T-helper 1 cell (primary cell): ENCODE data around the gene RPGR.

Experiments
- DNase-seq, 5 donors: peaks; one replicate each; pipeline ENCODE4 v3.0.0-alpha.2; 2012 to 2020

Gene RPGR

DNA sequence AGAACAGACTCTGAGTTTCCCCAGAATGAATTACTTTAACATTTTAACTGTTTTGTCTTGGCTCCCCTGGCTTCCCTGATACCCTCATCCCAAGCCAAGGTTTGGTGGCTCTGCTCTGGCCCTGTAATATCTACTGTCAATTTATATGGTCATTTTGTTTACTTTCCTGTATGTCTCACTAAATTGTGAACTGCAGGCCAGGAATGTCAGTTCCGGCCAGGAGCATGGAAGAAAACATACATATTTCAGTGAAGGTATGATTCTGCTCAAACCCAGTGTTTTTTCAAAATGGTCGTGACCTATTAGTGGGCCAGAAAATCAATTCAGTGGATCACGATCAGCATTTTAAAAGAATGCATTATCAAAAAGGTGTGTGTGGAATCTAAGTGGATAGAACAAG is 1.2 kb downstream of the RPGR start:
- no peak for DNase-seq

DNA sequence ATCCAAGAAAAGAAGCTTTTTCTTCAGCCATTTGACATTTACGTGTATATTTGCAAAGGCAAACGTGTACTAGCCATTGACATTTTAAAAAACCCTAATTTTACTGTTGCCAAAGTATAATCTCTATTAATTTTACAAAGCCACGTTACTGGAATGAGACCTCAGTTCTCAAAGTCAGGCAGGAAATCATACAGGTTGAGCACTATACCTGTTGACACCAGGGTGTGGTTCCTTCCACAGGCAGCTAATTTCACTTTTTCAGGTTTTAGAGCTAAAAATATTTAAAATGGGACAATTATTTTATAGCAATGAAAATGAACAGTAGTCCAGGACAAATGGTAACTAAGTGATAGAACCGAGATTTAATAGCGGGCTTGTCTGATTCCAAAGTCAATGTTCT is 6.5 kb downstream of the RPGR start:
- no peak for DNase-seq

DNA sequence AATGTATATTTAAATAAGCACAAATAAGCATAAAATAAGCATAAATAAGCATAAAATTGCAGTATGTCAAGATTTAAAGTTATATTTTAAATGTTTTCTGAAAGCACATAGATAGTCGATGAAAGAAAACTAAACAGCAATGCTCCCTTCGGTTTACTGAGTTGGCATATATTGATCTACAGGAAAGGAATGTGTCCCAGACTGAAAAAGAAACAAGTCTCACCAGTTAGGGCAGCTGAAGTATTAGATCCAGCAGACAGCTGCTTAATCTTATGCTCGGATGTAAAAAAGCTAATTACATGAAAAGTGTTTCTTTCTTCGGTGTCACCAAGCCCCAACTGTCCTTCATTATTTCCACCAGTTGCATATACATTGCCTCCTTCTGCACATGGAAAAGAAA is 8.7 kb downstream of the RPGR start:
- no peak for DNase-seq

DNA sequence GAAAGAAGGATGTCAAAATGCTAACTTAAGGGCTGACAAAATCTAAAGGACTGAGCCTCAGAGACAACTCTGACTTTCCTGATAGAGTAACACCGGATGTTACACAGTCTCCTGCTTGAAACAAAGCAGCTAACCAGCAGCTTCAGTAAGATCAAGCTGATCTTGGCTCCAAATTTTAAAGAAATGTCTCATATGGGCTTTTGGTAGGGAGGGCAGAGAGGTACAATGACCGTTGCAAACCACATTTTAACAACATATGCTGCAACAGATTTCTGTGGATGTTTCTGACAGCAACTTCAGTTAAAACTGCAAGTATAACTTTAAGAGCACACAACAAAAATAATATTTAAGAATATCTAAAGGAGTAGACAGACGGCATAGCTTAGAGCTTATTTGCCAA is 9.1 kb downstream of the RPGR start:
- no peak for DNase-seq

DNA sequence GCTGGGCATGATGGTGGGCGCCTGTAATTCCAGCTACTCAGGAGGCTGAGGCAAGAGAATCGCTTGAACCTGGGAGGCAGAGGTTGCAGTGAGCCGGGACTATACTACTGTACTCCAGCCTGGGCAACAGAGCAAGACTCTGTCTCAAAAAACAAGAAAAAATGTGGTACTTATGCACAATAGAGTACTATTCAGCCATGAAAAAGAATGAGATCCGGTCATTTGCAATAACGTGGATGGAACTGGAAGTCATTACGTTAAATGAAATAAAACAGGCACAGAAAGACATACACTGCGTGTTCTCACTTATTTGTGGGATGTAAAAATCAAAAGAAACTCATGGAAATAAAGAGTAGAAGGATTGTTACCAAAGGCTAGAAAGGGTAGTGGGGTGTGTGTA is 12.1 kb downstream of the RPGR start:
- DNase-seq, result no peak

DNA sequence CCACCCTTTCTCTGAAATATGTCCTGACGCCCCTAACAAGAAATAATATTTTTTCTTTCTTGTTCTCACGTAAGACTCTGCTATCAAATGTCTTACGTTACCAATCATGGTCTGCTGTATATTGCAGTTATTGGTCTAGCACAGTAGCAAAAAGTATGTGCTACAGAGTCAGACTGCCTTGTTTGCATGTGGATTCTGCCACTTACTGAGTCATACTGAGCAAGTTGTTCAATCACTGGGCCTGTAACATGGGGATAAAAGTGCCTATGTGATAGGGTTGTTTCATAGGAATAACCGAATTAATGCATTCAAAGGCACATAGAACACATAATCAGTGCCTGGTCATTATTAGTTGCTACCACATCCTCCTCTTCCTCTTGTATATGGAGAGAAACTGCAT is 14.1 kb downstream of the RPGR start:
- DNase-seq, result no peak

DNA sequence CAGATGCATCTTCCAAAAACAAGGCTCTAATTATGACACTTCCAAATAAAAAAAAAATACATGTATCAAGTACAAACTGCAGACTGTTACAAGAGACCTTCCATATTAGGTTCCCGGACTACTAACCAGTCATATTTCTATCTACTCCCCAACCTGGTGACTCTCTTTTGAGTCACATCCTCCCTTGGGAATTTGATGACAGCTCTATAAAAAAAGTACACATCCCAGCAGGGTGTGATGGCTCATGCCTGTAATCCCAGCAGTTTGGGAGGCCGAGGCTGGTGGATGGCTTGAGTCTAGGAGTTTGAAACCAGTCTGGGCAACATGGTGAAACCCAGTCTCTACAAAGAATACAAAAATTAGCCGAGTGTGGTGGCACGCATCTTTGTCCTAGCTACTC is 14.9 kb downstream of the RPGR start:
- DNase-seq, result no peak

DNA sequence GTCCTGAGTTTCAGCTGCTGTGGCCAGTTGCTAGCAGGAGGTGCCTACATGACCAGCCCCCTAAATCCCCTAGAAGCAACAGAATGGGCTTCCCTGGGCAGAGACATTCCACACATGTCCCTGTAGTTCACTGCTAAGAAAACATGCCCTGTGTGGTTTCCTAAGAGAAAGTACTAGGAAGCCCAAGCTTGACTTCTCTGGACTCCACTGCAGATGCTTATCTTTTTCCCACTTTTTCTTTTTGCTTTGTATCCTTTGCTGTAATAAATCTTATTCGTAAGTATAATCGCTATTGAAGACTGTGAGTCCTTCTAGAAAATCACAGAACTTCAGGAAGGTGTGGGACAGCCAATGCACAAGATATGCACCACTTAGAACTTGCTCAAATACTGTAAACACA is 15.6 kb downstream of the RPGR start:
- DNase-seq, result no peak

DNA sequence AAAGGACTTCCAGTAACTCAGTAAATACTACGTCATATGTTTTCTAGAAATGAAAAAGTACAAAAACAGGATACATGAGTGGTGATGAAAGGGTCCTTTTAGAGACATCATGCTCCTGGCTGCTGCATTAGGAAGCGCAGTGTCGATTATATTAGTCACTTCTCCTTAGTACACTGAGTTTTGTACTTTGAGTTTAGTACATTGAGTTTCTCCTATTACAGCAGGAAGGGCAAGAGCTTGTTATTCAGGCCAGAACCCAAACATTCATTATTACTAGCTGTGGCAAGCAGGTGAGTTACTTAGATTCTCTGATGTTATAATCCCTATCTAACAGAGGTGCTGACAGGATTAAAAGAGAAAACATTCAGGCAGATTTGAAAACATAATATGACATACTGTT is 21.3 kb downstream of the RPGR start:
- no peak for DNase-seq

DNA sequence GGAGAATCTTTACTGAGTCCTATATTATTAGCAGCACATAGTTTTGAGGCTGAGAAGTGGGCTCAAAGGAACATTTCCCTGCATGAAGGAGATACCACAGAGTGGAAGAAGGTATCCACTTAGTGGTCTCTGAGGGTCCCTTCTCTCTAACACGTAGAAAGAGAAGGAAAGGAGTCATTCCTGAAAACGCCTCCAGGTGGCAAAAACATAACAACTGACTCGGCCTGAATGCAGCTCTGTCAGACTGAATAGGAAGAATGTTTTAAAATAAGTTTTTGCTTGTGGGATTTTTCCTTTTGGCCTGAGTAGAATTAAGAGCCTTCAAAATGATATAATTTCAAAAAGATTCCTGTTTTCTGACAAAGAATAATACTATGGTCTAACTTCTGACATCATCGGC is 23.3 kb downstream of the RPGR start:
- DNase-seq, result no peak

DNA sequence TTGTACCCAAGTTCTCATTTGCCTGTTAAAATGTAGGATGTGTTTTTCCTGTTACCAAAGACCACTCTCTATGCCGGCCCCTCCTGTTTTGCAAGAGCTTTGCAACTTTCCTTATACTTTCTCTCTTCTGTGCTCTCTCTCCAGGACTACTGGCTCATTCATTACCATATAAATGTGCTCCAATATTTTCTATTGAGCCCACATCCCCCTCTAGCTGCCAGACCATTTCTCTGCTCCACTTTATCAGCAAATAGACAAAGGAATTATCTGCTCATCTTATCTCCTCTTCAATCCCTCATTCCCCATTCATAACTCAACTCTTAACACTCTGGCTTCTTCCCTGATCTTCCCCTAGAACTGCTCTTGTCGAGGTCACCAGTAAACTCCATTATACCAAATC is 33.6 kb downstream of the RPGR start:
- DNase-seq, result no peak

DNA sequence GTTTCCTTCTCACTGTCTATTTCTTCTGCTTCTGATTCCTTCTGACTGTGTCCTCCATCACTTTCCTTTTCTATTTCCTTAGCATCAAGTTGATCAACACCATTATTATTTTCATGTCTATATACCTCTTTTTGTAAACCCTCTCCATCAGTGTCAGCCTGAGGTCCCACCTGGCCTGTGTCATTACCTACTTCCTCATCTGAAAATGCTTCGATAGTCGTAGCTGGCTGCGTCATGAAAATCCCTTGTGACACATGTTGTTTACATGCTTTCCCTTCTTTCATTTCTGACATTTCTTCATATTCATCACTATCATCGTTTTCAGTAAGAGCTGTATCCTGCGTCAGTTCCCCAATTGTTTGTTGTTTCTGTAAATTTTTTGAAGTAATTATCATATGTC is 39.6 kb downstream of the RPGR start:
- no peak for DNase-seq

DNA sequence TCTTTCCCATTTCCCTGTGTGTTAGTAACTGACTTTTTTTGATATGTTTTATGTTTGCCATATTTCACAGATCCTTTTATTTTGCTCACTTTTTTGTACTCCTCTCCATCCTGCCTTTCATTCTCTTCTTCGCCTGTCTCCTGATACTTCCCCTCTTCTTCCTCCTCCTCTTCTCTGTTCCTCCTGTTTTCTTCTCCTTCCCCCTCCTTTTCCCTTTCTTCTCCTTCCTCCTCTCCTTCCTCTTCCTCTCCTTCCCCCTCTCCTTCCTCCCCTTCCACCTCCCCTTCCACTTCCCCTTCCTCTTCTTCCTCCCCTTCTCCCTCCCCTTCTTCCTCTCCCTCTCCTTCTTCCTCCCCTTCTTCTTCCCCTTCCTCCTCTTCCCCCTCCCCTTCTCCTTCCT is 41.7 kb downstream of the RPGR start:
- no peak for DNase-seq

DNA sequence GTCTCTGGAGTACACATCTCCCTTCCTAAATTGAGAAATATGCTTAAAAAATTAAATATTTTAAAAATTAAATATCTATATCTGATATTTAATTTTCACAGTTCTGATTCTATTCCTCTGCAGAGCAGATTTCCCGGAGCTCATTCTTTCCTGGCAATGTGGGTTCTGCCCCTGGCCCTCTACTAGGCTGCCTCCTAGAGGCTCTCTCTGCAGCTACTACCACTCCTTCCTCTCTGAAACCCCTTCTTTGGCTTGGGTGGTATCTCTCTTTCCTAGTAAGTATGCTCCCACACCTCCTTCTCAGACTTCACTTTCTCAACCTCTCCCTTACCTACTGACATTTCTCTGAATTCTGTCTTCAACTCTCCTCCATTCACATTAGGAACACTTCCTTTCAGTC is 45.3 kb downstream of the RPGR start:
- no peak for DNase-seq

DNA sequence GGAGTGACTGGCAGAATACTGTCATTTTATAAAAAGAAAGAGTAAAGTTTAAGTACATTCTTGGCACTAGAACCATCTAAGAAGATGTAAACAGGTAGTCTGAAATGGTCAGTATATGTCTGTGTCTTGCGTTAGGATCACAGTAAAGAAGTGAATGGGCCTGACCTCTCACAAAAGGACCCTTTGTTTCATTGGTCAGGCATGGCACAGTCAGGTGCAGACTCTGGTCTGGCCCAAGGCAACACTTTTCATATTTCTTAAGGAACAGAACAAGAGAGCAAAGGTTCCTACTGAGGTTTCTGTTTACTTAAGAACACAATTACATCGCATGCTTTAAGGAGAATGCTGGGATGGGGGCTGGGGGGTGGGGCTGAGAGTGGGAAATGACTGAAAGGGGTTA is 48.1 kb downstream of the RPGR start:
- no peak for DNase-seq

DNA sequence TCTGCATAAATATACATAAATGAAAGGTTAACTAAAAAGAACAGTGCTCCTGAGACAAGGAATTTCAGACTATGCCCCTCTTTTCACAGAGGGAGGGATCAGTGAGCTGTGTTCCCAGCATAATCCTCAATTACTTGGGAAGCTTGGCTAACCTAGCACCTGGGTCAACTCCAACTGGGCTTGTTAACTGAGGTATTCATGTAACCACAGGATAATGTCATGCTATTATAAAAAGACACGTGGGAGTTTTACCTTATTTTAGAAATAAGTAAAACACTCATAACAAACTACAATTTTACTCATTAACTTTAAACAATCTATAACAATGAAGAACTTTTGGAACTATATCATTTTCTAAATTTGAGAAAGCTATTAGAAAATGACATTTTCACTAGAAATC is 48.6 kb downstream of the RPGR start:
- DNase-seq, result no peak

DNA sequence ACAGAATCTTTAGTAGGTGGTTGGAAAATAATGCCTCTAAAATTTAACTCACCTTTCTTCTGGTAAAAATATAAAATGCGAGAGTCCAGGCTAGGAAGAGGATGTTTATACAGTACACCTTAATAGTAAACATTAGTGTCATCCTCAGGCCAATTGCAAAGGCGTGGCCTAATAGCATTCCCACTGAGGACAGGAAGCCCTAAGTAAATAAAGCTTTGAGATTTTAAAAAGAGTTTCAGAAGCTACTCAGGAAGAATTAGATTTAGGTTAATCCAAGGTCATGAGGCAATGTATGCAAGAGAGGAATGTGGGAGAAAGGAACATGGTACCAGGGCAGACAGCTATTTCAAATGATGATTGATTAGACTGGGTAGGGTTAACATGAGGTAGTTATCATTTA is 49.5 kb downstream of the RPGR start:
- DNase-seq, result no peak

DNA sequence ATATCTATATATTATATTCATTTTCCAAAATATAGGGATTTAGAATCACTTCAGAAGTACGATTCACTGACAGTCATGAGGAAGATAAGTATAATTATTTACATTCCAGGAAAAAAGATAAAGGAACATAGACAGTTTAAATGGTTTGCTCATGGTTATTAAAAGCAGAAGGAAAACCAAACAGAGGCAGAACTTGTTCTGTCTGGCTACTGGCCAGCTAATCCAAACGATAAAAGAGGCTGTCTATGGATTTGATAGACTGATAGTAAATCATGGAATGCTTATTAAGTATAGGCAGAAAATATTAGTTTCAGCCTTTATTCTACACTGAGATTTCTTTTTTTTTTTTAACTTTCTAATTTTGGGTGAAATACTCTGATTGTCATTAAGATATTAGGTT is 50.2 kb downstream of the RPGR start:
- no peak for DNase-seq

DNA sequence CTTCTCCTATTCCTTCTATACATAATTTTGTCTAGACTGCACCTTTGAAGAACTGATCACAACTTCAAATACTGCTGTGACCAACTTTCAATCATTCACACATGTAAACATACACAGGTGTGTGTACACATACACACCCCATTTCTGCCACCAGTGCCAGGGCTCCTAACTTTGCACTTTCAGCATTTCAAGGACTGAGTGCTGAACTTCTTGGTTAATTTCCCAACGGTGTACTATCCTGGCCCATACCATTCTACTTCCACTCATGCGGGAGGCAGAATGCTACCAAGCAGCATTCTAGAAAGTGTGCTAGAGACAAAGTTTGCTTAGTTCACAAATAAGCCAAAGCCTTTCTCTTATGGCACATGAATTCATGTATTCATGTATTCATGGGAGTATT is 51.2 kb downstream of the RPGR start:
- no peak for DNase-seq

DNA sequence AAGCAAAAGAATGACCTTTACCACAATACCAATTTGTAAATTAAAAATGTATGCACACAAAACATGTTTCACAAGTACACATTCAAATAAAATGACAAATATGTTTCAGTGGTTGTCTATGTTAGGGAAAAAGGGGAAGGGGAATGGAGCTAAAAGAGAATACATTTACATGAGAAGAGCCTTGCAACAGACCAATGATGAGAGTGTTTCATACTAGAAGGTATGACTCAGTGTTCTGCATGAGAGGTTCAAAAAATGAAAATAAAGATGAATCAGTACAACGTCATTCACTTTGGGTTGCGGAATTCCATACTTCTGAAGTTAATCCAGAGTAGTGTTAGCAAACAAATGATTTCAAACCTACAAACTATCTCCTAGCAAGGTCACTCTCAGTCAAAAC is 51.7 kb downstream of the RPGR start:
- no peak for DNase-seq

DNA sequence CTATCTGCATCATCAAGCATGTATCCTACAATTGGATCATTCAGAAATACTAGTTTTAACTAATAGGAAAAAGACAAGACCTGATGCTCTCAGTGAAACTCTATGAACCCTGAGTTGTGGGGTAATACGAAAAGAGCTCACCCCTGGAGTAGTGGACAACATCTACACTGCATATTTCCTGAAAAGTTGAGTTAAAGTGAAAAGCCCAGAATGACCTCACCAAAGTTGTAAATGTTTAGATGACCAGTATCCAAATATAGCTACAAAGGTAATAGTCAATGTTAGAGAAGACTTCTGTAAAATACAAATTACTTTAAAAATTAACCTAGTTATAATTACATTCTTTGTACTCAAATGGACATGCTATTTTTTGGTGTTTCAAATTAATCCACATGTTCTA is 53.9 kb downstream of the RPGR start:
- DNase-seq, result no peak

DNA sequence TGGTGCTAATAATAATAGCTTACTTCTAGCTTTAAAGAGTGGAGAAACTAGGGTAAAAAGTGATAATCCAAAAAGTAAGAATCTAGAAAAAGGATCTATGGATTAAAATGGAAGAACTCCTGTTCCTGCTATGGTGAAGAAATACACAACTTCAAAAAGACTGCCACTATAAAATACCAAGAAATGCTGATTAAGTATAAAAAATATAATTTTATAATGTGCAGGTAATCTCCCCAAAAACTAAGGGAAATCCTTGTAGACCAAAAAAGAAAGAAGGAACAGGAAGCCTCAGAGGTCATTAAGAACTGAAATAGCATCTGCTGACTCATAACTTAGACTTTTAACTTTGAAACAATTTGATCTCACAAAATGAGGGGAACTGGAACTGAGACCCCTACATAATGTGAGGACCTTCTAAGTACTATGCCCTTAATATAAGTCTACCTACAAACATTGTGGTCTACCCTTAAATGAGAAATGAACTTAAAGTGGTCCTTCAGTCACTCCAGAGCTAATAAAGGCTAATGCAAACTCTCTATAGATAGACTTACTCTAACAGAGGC is 56.1 kb downstream of the RPGR start:
- DNase-seq, result no peak

DNA sequence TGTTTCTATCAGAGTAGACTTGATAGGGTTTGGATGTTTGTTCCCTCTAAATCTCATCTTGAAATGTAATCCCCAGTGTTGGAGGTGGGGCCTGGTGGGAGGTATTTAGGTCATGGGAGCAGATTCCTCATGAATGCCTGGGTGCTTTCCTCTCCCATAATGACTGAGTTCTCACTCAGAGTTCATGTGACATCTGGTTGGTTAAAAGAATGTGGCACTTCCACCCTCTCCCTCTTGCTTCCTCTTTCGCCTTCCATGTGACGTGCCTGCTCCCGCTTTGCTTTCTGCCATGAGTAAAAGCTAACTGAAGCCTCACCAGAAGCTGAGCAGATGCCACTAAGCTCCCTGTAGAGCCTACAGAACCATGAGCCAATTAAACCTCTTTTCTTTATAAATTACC is 59.3 kb downstream of the RPGR start:
- no peak for DNase-seq

DNA sequence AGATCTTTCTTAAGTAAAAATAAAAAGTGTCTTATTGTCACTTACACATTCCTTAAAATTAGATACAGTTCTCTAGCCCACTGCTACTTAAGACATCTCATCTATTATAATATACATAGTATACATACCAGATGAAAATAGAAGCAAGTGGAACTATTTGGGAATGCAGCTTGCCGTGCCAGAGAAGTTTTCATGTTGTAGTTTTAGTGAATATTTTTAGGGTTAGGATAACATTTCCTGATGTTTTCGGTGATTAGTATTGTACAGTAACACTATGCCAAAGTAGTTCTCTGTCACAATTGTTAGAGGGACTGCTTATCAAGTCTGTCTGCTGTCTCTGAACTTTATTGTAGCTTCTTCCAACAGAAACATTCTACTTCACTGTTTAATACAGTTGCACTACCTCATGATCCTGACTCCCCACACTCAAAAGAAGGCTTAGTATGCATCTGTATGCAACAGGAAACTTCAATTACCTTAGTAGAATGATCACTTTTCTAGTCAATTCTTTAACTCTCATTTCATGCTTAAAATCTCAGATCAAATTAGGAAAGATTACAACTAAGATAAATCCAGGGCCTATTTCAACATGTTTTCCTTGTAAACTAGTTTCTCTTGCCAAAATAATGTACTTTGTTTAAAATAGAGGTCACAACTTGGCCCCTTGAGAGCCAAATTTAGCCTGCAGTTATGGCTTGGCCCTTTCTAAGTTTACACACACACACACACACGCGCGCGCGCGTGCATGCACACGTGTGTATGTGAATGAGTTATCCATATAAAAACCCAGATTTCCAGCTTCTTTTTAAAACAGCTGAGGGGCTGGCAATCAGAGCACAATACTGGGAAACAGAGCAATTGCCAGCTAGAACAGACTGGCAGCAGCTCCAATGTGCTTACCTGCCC is 64.3 kb downstream of the RPGR start:
- DNase-seq, result no peak

DNA sequence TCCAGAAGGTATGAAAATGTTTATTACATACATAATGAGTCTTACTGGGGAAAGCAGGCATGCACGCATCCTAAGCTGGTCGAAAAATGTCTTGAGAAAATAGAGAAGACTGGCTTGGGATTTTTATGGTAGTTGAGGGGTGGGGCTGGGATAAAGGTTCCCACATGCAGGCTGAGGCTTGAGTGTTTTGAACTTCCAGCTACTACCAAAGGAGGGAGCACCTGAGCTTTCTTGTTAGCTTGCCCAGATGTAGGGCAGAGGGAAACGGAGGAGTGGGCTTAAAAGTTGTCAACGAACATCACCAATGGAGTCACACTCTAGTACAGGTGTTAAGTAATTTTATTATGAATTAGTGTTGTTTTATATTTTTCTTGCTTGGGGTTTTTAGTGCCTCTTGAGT is 67.1 kb downstream of the RPGR start:
- DNase-seq, result no peak
